ENCODE measurements around the gene SOCS2. TPM values are rescaled to one million over a fixed set of nuclear protein-coding genes. Genes with fewer than 3 reads are reported as not detected.

The SOCS2 gene
- total RNA-seq, 1 experiment from 2014 or later = 57.2 TPM

DNA sequence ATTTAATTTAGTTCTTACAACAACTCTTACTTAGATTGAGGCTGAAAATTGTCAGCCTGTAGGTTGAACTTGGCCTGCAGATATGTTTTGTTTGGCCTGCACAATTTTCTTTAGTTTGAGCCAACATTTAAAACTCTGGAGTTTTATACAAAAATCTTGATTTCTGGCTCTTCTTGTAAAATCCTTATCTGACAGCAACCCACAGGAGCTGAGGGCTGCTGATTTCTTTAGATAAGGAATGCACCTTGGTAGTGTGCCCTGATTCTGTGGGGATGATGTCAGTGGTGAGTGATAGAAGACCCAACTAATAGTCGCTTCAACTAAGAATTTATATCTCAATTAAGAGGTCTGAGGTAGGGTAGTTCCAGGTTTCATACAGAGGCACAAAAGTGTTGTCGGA is 49.5 kb downstream of the SOCS2 start:
- Histone ChIP-seq H2BK15ac (ENCODE audit: low read depth, low read length) (no peak overlapping the region), H3K18ac (ENCODE audit: insufficient read length, low read depth, low read length) (no peak overlapping the region), H2AK5ac (ENCODE audit: insufficient read length, low read length) (no peak overlapping the region), H2BK12ac (ENCODE audit: insufficient read length, low read depth, low read length) (no peak overlapping the region), H4K20me1 (ENCODE audit: control insufficient read depth, insufficient read depth, insufficient read length) (no peaks in the 10 kb centered on the region), H3K79me1 (ENCODE audit: insufficient read depth, low read depth, low read length, poor library complexity, severe bottlenecking) (no peaks in the 10 kb centered on the region), H2BK5ac (ENCODE audit: insufficient read length, low read length) (no peak overlapping the region), H2BK120ac (ENCODE audit: low read depth, low read length, poor library complexity, severe bottlenecking) (no peak overlapping the region), H2AFZ (ENCODE audit: low read length) (no peak overlapping the region), H4K5ac (ENCODE audit: insufficient read length, low read depth, low read length) (no peak overlapping the region), H3K23me2 (ENCODE audit: insufficient read length, low read depth, low read length, poor library complexity, severe bottlenecking) (no peaks in the 10 kb centered on the region), H3K9ac (ENCODE audit: extremely low read depth, insufficient read length, low read length) (no peak overlapping the region), H3K4me2 (ENCODE audit: insufficient read depth, insufficient read length, low read length) (no peak overlapping the region), H4K8ac (replicated peaks; ENCODE audit: insufficient read length, low read depth, low read length) (no peak overlapping the region), H3K27ac (ENCODE audit: insufficient read length, low read depth, low read length) (no peak overlapping the region), H3T11ph (ENCODE audit: low read length) (no peak overlapping the region), H3K14ac (ENCODE audit: insufficient read depth, low read length) (no peak overlapping the region), H3K27me3 (ENCODE audit: insufficient read depth, low read length) (no peaks in the 10 kb centered on the region), H3K23ac (ENCODE audit: insufficient read length, low read depth, low read length) (no peak overlapping the region), H3K4me1 (ENCODE audit: insufficient read depth, low read length) (peaks cover 4% of the 10 kb centered on the region; the same call in 1 of the 2 replicates), H3K4ac (ENCODE audit: low read depth, low read length) (no peak overlapping the region), H3K56ac (ENCODE audit: insufficient read length, low read depth, low read length) (no peak overlapping the region), H3K9me3 (ENCODE audit: control insufficient read depth, low read depth, low read length) (no peaks in the 10 kb centered on the region), H3K79me2 (ENCODE audit: insufficient read depth, low read length) (no peaks in the 10 kb centered on the region), H2BK20ac (ENCODE audit: low read depth, low read length, poor library complexity, severe bottlenecking) (no peak overlapping the region), H4K91ac (ENCODE audit: insufficient read length, low read depth, low read length) (no peak overlapping the region)
- no peaks in the 10 kb centered on the region; the same call in 1 of the 2 replicates for H3K27me3 Mint-ChIP-seq (ENCODE audit: low read depth)
- no peak for DNase-seq
- H3K4me3 Mint-ChIP-seq = no peak overlapping the region
- no peak overlapping the region; a peak in 1 of 7 replicates for H3K27ac Mint-ChIP-seq
- H3K9me3 Mint-ChIP-seq = peaks cover 0 to 5% of the 10 kb centered on the region in 2 experiments; a peak in 2 of 5 replicates
- H3K36me3 Mint-ChIP-seq (ENCODE audit: insufficient read depth in 1 of 3, low read depth in 3 of 3) = peaks cover 0 to 10% (median 0%) of the 10 kb centered on the region in 3 experiments; a peak in 4 of 7 replicates
- no CpG with 5 or more reads among the region's 2 CpGs for WGBS (ENCODE audit: extremely low coverage, insufficient read length, low lambda C conversion rate)
- TF ChIP-seq, protein P1, sequence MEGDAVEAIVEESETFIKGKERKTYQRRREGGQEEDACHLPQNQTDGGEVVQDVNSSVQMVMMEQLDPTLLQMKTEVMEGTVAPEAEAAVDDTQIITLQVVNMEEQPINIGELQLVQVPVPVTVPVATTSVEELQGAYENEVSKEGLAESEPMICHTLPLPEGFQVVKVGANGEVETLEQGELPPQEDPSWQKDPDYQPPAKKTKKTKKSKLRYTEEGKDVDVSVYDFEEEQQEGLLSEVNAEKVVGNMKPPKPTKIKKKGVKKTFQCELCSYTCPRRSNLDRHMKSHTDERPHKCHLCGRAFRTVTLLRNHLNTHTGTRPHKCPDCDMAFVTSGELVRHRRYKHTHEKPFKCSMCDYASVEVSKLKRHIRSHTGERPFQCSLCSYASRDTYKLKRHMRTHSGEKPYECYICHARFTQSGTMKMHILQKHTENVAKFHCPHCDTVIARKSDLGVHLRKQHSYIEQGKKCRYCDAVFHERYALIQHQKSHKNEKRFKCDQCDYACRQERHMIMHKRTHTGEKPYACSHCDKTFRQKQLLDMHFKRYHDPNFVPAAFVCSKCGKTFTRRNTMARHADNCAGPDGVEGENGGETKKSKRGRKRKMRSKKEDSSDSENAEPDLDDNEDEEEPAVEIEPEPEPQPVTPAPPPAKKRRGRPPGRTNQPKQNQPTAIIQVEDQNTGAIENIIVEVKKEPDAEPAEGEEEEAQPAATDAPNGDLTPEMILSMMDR (conservative IDR thresholded peaks at IDR 0.05) = no peak
- H3K4me1 Mint-ChIP-seq = peaks cover 20 to 22% of the 10 kb centered on the region in 2 experiments

Data from H9 (cell line).